ENCODE measurements around the gene ARHGEF25.

DNA sequence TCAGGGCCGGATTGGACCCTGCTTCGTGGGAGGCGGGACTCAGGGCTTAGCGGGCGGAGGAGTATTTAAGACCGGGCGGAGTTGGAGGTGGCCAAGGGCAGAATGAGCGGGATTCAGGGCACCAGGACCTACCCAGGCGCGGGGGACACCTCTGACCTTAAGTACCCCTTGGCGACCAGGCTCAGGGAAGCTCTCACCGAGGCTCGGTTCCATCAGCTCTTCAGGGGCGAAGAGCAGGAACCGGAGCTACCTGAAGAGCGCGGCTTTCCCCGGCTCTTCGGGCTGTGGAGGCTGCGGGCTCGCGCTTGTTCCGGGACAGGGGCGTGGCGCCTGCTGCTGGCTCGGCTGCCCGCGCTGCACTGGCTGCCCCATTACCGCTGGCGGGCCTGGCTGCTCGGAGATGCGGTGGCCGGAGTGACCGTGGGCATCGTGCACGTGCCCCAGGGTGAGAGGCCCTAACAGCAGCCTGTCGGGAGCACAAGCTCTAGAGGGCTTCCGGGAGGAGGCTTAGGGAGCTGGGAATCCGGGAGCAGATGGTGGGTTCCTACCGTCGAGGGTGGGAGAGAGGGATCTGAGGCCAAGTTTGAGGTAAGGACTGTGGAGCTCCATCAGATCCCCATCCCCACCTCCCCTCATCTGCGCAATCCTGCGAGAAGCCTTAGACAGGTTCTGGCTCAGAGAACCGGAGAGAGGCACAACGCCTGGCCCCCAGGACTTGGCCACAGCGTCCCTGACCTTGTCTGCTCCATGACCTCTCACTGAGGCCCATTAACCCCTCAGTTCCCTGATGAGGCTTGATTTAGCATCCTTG is 8.4 kb downstream of the ARHGEF25 start:
- TF ChIP-seq, protein P1, sequence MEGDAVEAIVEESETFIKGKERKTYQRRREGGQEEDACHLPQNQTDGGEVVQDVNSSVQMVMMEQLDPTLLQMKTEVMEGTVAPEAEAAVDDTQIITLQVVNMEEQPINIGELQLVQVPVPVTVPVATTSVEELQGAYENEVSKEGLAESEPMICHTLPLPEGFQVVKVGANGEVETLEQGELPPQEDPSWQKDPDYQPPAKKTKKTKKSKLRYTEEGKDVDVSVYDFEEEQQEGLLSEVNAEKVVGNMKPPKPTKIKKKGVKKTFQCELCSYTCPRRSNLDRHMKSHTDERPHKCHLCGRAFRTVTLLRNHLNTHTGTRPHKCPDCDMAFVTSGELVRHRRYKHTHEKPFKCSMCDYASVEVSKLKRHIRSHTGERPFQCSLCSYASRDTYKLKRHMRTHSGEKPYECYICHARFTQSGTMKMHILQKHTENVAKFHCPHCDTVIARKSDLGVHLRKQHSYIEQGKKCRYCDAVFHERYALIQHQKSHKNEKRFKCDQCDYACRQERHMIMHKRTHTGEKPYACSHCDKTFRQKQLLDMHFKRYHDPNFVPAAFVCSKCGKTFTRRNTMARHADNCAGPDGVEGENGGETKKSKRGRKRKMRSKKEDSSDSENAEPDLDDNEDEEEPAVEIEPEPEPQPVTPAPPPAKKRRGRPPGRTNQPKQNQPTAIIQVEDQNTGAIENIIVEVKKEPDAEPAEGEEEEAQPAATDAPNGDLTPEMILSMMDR (tag by site-specific recombination; IDR thresholded peaks at IDR 0.05), result no peak
- TF ChIP-seq ZNF558 (tag by site-specific recombination; IDR thresholded peaks at IDR 0.05) (no peak), ZFP41 (tag by site-specific recombination; IDR thresholded peaks at IDR 0.05; ENCODE audit: borderline replicate concordance) (no peak), ZNF138 (tag by site-specific recombination; IDR thresholded peaks at IDR 0.05; ENCODE audit: borderline replicate concordance) (no peak)

Data from HEK293 (cell line).